Measurements from ENCODE around the gene RAP1GAP. TPM values are rescaled to one million over a fixed set of nuclear protein-coding genes. Genes with fewer than 3 reads are reported as not detected.
A peak's percentile ranks its signal among the peaks of the same experiment; 100 is the strongest.

Gene RAP1GAP
- total RNA-seq, 6 experiments from 2014 or later: 0.07 to 0.19 TPM; not detected in 4

GRCh38 chr1:21564521-21565095 lies 104.5 kb downstream of the RAP1GAP start:
- H3K4me3 Mint-ChIP-seq: no peak overlapping the region
- H3K9me3 Mint-ChIP-seq: no peaks in the 10 kb centered on the region
- no peak overlapping the region for H3K27ac Mint-ChIP-seq
- TF ChIP-seq CTCF (IDR thresholded peaks at IDR 0.05): no peak
- peak; percentile 15 for DNase-seq
- H3K36me3 Mint-ChIP-seq (ENCODE audit: low read depth): no peaks in the 10 kb centered on the region
- peaks cover 27% of the 10 kb centered on the region for H3K4me1 Mint-ChIP-seq (ENCODE audit: low read depth)
- H3K27me3 Mint-ChIP-seq (ENCODE audit: insufficient read depth): peaks cover 28% of the 10 kb centered on the region

GRCh38 chr1:21563971-21564370 lies 105.2 kb downstream of the RAP1GAP start:
- H3K9me3 Mint-ChIP-seq: no peaks in the 10 kb centered on the region

GRCh38 chr1:21562896-21563295 lies 106.3 kb downstream of the RAP1GAP start:
- DNase-seq: no peak
- peaks cover 35% of the 10 kb centered on the region for H3K27me3 Mint-ChIP-seq (ENCODE audit: insufficient read depth)
- no peak overlapping the region for H3K27ac Mint-ChIP-seq
- TF ChIP-seq CTCF (IDR thresholded peaks at IDR 0.05): no peak
- no peaks in the 10 kb centered on the region for H3K36me3 Mint-ChIP-seq (ENCODE audit: low read depth)
- H3K9me3 Mint-ChIP-seq: no peaks in the 10 kb centered on the region
- peaks cover 17% of the 10 kb centered on the region for H3K4me1 Mint-ChIP-seq (ENCODE audit: low read depth)
- H3K4me3 Mint-ChIP-seq: no peak overlapping the region

More at GRCh38 chr1:21563971-21564370, 105.2 kb downstream of the RAP1GAP start:
- Mint-ChIP-seq H3K4me1 (ENCODE audit: low read depth) (peaks cover 27% of the 10 kb centered on the region), H3K27ac (no peak overlapping the region), H3K4me3 (no peak overlapping the region), H3K27me3 (ENCODE audit: insufficient read depth) (peaks cover 29% of the 10 kb centered on the region), H3K36me3 (ENCODE audit: low read depth) (no peaks in the 10 kb centered on the region)
- no peak for DNase-seq
- no peak for TF ChIP-seq CTCF (IDR thresholded peaks at IDR 0.05)

DNA sequence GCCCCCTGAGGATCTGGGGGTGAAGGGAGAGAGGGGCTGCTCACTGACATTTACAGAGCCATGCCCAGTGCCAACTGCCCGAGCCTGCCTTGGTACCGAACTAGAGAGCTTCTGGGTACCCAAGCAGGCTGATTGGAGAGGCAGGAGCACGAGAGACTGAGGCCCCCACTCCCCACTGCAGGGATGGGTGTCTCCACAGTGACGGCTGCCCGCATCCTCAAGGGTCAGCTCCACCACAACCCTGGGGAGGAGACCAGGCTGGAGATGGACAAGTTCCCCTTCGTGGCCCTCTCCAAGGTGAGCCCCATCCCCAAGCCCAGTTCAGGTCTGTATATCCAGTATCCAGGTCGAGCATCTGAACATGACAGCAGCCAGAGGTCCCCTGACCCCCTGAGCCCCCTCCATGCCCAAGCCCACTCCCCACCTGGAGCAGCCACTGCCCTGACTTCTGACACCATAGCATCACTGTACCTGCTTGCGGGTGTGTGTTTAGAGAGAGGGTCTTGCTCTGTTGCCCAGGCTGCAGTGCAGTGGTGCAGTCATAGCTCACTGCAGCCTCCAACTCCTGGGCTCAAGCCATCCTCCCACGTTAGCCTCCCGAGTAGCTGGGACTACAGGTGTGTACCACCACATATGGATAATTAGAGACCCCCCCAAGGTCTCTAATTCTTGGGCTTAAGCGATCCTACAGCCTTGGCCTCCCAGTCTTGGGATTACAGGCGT lies 108.1 kb downstream of the RAP1GAP start:
- Mint-ChIP-seq H3K9me3 (no peaks in the 10 kb centered on the region), H3K4me1 (ENCODE audit: low read depth) (peaks cover 8% of the 10 kb centered on the region; the same call in 1 of the 2 replicates), H3K36me3 (ENCODE audit: low read depth) (no peaks in the 10 kb centered on the region), H3K4me3 (no peak overlapping the region), H3K27me3 (ENCODE audit: insufficient read depth) (peaks cover 46% of the 10 kb centered on the region), H3K27ac (no peak overlapping the region)
- TF ChIP-seq CTCF (IDR thresholded peaks at IDR 0.05): no peak
- DNase-seq: no peak

DNA sequence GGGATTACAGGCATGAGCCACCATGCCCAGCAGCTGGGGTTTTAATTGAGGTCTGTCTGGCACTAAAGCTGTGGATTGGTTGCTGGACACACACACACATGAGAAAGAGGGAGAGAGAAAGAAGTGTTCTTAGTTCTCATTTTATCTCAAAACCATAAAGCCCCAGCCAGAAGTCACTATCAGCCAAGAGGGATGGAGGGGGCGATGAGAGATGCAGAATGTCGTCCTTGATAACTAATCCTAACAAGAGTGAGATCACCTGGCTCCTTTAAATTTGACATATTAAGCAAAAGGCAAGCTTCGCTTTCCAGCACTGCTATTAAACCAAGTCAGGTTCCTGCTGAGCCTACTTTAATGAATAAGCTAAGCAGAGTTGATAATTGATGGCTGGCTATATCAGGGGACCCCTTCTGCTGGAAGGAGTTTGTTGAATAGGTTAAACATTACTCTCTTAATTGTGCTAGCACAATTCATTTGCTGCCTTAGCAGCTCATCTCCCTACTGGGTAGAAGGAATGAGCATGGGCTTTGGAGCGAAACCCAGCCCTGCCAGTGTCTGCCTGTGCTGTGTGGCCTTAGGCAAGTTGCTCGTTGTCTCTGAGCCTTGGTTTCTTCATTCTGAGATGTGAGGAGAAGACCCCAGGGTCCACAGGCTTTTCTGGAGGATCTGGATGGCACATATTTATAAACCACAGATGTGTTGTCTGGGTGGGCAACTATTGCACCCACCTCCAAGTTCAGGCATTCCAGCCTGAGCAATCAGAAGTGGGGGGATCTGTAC lies 109.2 kb downstream of the RAP1GAP start:
- H3K27ac Mint-ChIP-seq: no peak overlapping the region
- H3K4me3 Mint-ChIP-seq: no peak overlapping the region
- H3K4me1 Mint-ChIP-seq (ENCODE audit: low read depth): peaks cover 6% of the 10 kb centered on the region; the same call in 1 of the 2 replicates
- no peak for DNase-seq
- H3K36me3 Mint-ChIP-seq (ENCODE audit: low read depth): no peaks in the 10 kb centered on the region
- peaks cover 48% of the 10 kb centered on the region for H3K27me3 Mint-ChIP-seq (ENCODE audit: insufficient read depth)
- TF ChIP-seq CTCF (IDR thresholded peaks at IDR 0.05): no peak
- no peaks in the 10 kb centered on the region for H3K9me3 Mint-ChIP-seq
